HG03469 (cell line): ENCODE results near the gene RTL10.
"Not testable (repeated sequence)": the region's sequence is repeated elsewhere in the genome, so short reads cannot be mapped to it uniquely, and the experiment has no call there.

Source experiments
- ATAC-seq: cut with Tn5 transposase; IDR thresholded peaks from one replicate; pipeline ENCODE4 v1.9.1; 2021; ENCODE audit warnings: mild to moderate bottlenecking, moderate library complexity, moderate number of reproducible peaks; ENCODE audit not compliant: unreplicated experiment

Gene RTL10

GRCh38 chr22:19846620-19847344 lies 7.9 kb downstream of the RTL10 start:
- no peak for ATAC-seq

- no peak for ATAC-seq
These were observed 9.5 kb downstream of the RTL10 start for GRCh38 chr22:19845054-19845722.

GRCh38 chr22:19844377-19845053 lies 10.2 kb downstream of the RTL10 start:
- ATAC-seq, result no peak

DNA sequence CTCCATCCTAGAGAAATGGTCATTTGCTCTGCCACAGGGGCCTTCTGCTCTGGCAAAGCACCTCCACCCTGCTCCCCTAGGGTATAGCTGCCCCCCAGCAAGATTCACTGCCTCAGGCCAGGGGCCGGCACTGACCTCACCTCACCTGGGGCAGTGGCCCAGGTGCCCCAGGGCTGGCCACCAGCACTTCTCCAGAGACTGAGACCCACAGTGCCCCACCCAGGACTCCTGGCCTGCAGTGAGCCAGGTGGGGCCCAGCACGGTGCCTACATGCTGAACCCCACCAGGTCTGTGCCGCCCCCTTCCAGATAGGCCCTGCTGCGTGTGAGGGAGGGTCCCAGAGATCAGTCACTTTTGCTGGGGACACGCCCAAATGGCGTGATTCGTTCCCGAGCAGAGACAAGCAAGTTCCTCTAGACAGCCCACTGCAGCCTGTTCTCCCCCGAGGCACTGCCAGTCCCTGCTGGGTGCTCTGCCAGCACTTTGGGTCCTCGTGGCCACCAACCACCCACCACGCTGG lies 10.8 kb downstream of the RTL10 start:
- no peak for ATAC-seq

DNA sequence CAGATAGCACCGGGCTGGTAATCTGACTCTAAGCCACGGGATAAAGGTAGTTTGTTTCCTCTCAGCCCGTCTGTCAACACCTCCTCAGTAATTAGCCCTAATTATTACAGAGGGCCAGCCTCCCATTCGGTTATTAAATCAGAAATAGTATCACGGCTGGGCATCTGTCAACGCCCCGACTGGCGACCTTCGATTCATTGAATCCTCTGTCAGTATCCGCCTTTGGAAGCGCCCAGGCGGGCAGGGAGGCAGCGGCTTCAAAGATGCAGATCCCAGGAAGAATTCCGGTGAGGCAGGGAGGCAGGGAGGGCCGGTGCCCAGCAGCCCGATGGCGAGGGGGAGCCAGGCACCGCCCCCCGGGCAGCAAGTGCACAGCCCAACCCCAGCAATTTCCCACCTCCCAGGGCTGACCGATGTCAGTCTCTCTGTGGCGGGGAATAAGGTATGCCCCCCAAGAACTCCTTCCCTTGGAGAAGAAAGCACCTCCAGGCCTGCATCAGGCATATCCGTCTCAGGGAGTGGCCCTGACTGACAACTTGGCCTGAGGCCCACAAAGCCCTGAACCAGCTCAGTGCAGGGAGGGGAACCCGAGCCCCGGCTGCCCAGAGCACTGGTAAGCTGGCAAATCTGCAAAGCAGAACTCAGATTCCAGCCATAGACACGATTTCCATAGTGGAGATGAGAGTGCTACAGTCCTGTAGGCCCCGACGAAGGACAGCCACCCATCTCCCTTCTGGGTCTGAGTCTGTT lies 11.4 kb downstream of the RTL10 start:
- no peak for ATAC-seq

GRCh38 chr22:19842393-19843106 lies 12.1 kb downstream of the RTL10 start:
- no peak for ATAC-seq

- ATAC-seq, result no peak
These were observed 12.9 kb downstream of the RTL10 start for GRCh38 chr22:19841641-19842392.

GRCh38 chr22:19840955-19841640 lies 13.6 kb downstream of the RTL10 start:
- no peak for ATAC-seq

GRCh38 chr22:19840059-19840458 lies 14.6 kb downstream of the RTL10 start:
- ATAC-seq, result no peak

GRCh38 chr22:19837915-19838314 lies 16.8 kb downstream of the RTL10 start:
- no peak for ATAC-seq

GRCh38 chr22:19836512-19836911 lies 18.2 kb downstream of the RTL10 start:
- ATAC-seq, result no peak

- ATAC-seq, result no peak
These were observed 20.1 kb downstream of the RTL10 start for GRCh38 chr22:19834599-19834998.

DNA sequence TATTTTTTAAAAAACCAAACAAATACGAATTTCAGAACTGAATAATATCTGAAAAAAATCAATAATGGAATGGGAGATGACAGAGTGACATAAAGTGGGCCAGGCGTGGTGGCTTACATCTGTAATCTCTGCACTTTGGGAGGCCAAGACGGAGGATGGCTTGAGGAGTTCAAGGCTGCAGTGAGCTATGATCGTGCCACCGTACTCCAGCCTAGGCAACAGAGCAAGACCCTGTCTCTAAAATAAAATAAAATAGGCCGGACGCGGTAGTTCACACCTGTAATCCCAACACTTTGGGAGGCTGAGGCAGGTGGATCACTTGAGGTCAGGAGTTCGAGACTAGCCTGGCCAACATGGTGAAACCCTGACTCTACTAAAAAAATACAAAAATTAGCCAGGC lies 21.3 kb downstream of the RTL10 start:
- not testable (repeated sequence) for ATAC-seq

DNA sequence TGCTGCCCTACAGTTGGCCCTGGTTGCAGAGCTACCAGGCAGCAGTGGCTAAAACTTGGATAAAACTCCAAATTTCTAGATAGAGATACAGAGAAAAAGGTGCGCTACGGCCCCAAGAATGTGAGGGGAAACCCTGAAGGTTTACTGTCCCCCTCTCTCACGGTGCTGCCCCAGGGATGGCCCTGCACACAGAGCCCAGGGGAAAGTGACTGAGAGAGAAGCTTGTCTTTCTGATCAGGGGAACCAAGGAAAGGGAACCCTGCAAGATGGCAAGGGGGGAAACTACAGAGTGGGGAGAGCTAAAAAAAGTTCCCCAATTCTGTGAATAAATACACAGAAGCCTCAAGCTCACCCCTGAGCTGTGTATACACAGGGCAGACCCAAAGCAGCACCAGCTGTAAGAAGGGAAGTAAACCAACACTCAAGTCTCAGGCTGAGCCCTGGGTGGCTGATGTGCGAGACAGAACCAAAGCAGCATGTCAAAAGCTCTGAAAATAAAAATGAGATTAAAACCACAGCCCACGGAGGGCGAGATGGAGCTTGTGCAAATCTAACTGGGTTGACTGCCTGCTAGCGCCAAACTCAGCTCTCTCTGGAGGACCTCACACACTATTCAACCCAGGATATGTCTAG lies 22.1 kb downstream of the RTL10 start:
- no peak for ATAC-seq

GRCh38 chr22:19831979-19832378 lies 22.7 kb downstream of the RTL10 start:
- ATAC-seq, result not testable (repeated sequence)

DNA sequence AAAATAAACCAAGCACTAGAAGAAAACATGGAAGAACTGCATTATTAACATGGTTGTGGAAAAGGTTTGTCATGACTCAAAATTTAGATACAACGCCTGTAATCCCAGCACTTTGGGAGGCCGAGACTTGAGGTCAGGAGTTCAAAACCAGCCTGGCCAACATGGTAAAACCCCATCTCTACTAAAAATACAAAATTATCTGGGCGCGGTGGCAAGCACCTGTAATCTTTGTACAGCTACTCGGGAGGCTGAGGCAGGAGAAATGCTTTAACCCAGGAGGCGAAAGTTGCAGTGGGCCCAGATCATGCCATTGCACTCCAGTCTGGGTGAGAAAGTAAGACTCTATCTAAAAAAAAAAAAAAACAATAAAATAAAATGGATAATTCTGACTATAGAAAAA lies 23.7 kb downstream of the RTL10 start:
- no peak for ATAC-seq

GRCh38 chr22:19828035-19828401 lies 26.7 kb downstream of the RTL10 start:
- no peak for ATAC-seq

DNA sequence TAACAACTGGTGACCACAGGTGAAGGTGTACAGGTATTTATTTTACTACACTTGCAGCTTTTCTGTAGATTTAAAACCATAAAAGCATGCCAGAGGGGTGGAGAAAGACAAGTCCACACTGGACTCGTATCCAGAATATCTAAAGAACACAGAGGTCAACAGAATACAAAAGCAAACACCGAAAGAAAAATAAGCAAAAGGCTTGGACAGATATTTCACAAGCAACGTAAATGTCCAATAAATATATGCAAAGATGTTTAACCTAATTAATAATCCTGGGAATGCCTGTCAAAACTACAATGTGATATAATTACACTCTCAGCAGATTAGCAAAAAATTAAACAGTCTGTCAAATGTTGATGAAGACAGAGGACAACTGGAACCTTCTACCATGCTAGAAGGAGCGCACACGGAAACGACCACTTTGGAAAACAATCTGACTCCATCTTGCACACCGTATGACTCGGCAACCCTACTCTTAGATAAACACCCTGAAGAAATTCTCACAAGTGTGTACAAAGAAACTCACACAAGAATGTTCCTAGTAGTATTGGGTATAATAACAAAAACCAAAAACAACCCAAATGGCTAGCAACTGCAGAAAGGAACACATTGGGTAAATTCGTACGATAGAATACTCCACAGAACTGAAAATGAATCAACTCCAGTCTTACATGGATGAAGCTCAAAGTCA lies 27.2 kb downstream of the RTL10 start:
- ATAC-seq, result no peak
